ENCODE measurements around the gene GLUD1.
"Not testable (repeated sequence)": the region's sequence is repeated elsewhere in the genome, so short reads cannot be mapped to it uniquely, and the experiment has no call there.

DNA sequence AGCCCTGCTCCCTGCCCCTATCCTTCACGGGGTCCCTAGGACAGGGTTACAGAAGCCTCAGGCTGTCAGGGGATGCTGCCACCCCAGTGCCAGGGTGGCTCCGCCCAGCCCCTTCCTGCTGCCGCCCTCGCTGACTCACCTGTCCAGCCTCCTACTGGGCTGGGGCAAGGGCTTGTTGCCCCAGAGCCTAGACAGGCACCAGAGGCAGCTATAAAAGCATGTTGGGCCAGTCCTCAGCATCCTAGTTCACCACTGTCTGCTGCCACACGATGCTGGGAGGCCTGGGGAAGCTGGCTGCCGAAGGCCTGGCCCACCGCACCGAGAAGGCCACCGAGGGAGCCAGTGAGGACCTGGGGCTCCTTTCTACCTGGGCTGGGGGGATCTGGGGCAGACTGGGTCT is 74.6 kb downstream of the GLUD1 start, which contains the start of gene FAM25A:
- TF ChIP-seq, protein P1, sequence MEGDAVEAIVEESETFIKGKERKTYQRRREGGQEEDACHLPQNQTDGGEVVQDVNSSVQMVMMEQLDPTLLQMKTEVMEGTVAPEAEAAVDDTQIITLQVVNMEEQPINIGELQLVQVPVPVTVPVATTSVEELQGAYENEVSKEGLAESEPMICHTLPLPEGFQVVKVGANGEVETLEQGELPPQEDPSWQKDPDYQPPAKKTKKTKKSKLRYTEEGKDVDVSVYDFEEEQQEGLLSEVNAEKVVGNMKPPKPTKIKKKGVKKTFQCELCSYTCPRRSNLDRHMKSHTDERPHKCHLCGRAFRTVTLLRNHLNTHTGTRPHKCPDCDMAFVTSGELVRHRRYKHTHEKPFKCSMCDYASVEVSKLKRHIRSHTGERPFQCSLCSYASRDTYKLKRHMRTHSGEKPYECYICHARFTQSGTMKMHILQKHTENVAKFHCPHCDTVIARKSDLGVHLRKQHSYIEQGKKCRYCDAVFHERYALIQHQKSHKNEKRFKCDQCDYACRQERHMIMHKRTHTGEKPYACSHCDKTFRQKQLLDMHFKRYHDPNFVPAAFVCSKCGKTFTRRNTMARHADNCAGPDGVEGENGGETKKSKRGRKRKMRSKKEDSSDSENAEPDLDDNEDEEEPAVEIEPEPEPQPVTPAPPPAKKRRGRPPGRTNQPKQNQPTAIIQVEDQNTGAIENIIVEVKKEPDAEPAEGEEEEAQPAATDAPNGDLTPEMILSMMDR (IDR thresholded peaks at IDR 0.05) = not testable (repeated sequence)
- not testable (repeated sequence) for TF ChIP-seq POLR2A (IDR thresholded peaks at IDR 0.05)
